GDM1 (cell line): ENCODE results near the gene ZNF831.

Source experiments
- DNase-seq: peaks from one replicate; lab custom pipeline; 2025; lab: John Stamatoyannopoulos, UW

Gene ZNF831

GRCh38 chr20:59214606-59215547, 51.3 kb downstream of the ZNF831 start:
- DNase-seq: no peak

GRCh38 chr20:59217173-59217572, 53.6 kb downstream of the ZNF831 start:
- DNase-seq: no peak

GRCh38 chr20:59217794-59218280, 54.2 kb downstream of the ZNF831 start:
- DNase-seq: no peak

- DNase-seq: no peak
Observed at GRCh38 chr20:59219211-59219610, 55.6 kb downstream of the ZNF831 start.

- DNase-seq: no peak
Observed at GRCh38 chr20:59220161-59220560, 56.5 kb downstream of the ZNF831 start.

DNA sequence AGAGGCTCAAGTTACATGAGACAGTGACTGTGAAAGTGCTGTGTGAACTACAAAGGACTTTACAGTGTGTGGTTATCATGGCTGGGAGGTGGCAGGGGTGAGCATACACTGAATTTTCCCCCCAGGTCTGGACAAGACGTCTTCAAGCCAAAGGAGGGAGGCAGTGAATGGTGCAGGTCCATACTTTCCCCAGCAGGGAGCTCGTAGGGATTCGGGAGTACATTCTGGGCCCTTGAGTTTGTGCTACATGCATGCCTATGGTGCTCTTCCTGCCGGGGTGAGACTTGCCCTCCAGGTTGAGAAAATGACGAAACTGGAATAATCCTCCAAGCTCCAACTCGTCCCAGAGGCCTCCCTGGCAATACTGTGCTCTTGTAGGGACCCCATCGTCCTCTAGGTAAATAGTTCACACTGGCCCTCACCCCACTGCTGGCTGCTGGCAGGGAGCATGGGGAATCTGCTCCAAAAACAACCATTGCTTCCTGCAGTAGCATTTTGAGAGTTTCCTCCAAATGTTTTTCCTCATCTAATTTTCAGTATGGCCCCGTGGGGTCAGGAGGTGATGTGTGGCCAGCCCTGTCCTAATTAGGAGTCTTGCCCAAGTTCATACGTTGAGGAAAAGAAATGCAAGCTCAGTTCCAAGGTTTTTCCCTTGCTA, 57.6 kb downstream of the ZNF831 start:
- no peak for DNase-seq

- no peak for DNase-seq
Observed at GRCh38 chr20:59221707-59222252, 58.2 kb downstream of the ZNF831 start.

DNA sequence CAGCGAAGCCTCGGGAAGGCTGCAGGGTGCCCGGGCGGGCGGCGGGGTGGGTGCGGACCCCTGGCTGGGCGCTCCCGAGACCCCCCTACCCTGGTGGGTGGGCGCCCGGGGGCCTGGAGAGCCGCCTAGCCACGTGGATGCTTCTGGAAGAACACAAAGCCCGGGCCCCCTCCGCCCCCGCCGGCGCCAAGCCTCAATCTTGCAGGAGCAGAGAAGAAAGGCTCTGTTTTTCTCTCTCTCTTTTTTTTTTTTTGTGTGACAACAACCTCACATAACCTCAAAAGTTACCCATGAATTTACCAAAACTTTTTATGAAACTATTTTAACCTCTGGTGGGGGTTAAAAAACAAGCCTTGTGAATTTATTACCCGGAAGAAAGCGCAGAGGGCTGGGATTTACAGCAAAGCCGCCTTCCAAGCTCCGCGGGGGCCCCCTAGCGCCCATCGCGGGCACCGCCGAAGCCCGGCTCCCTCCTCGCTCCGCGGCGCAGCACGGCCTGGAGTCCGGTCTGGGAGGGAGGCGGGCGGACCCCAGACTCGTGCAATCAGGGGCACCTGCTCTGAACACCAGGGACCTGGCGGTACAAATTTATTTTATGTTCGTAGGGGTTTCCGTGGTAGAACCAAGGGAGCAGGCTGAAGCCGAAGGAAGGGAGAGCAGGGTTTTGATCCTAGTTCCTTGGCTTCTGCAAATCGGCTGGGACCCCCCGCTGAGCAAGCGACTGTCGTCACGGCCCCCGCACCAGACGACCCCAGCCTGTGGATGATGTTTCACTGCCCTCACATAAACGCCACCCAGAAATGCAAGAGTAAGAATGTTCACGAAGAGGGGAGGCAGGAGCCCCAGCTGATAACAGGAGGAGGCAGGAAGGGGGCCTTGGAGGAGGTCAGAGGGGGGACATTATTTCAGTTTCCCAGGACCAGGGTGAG, 58.9 kb downstream of the ZNF831 start:
- peak; percentile 10 for DNase-seq

GRCh38 chr20:59223182-59223601, 59.6 kb downstream of the ZNF831 start:
- no peak for DNase-seq

DNA sequence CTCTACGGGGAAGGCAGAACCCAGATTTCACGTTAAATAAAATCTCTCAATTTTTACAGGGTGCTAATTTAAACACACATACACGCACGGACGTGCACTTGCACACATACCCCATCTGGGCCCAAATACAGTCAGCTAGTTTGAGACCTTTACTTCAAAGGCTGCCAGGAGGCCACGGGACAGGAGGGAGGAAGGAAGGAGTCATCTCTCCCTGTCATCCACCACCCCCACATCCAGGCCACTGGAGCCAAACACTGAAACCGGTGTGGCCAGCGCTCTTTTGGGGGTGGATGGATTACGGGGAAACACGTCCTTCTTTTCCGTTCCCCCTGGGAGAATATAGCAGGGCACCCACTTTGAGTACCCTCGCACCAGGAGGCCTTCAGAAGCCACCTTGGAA, 60.1 kb downstream of the ZNF831 start:
- DNase-seq: no peak

DNA sequence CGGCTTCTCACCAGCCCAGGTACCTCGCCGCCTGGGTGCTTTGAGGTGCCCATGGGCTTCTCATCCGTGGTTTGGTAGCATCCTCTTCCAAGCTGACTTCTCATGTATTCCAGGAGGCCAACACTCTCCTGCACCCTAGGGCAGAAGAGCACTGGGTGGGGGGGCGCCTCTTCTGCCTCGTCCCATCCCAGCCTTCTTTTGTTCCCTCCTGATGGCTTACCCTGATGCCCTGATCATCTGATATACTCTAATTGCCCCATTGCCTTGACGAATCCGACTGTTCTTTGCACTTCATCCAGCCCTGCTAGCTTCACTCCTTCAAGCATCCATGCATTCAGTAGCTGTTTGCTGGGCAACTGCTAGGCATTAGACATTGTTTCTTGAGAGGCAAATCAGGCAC, 60.6 kb downstream of the ZNF831 start:
- DNase-seq: no peak

GRCh38 chr20:59230385-59230784, 66.8 kb downstream of the ZNF831 start:
- DNase-seq: no peak

DNA sequence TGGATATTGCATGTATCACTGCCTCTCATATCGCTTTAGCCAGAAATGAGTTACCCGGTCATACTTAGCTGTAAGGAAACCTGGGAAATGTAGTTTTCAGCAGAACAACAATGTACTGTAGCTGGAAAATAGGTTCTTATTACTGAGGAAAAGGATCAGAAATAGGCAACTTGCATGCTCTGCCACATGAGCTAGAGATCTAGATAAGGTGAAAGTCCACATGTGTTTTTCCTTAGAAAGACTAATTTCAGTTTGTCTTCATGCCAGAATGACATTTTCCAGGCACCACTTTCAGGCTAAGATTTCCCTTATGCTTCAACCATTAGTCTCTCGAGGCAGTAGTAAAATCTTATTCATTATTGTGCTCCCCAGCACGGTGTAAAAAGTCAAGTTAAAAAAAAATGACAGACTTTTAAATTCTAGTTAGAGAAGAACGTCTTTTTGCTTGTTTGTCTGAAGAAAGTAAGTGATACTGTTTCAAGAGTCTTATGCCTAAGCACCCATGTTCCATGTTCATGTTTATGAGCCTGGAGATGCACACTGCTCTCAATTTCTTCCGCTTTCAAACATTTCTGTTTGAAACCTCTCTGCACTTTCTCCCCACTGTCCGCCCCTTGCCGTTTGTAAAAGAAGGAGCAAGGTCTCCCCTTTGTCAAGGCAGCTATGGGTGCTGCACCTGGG, 67.6 kb downstream of the ZNF831 start:
- no peak for DNase-seq

DNA sequence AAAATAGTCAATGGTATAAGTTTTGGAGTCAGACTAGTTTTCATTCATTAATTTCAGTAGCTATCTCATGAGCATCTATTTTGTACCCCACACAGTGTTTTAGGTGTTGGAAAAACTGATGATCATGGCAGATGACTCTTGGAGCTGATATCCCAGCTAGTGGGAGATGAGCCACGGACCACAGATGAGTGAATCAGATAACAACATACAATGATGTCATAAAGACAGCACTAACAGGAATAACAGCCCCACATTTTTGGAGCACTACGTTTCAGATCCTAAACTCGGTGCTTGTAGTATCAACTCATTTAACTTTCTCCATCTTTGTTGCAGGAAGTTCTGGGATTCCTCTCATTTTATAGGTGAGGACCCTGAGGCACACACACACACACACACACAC, 69.0 kb downstream of the ZNF831 start:
- DNase-seq: no peak

GRCh38 chr20:59235226-59235625, 71.6 kb downstream of the ZNF831 start:
- no peak for DNase-seq

- no peak for DNase-seq
Observed at GRCh38 chr20:59240006-59240405, 76.4 kb downstream of the ZNF831 start.

DNA sequence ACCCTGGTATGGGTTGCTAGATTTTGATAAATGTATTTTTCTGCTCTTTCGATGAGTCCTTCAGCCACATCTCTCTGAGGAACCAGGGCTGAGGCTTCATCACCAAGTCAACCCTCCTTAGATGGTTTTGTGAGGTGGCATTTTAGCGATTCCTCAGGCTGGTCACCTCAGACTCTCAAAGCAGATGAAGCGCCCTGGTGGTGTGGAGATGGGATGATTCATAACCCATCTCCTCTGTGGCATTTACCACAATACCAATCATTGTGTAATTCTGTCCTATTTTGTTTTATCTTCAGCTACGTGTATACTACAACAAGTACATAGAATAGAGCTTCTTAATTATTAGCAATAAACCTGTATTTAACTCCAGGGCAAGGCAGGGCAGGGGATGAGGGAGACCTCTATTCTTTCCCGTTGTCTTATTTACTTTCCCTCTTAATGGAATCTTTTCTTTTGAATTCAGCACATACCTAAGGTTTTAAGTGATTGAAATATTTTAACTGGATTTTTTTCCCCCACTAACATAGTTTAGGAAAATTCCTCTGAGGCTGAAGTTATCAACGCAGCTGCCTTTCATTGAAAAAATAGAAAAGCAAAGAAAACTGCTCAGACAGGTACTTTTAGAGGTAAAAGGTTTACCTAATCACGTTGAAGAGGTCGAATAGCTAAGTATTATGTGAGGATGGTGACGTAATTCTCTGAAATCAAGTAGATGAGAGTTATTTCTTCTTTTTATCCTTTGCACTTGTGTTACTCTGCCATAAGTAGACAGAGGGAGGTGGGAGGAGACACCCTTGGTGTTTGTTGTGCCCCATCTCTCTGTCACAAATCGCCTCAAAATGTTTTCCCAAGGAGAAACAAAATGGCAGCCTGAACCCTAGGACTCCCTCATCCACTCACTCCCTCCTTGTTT, 79.3 kb downstream of the ZNF831 start:
- DNase-seq: no peak

GRCh38 chr20:59246691-59247400, 83.2 kb downstream of the ZNF831 start:
- no peak for DNase-seq
